Mesendoderm (in vitro differentiated cells): Measurements from ENCODE around the gene CCSAP.

Experiments
- DNase-seq: peaks from one replicate; pipeline ENCODE4 v3.0.0; 2013
- H2AK5ac ChIP-seq: 2 replicates; pipeline ENCODE4 v1.6.1; 2013; ENCODE audit warnings: low read length, inconsistent platforms
- H2BK120ac ChIP-seq: 2 replicates; pipeline ENCODE4 v1.6.1; 2013; ENCODE audit warnings: low read depth, mild to moderate bottlenecking, low read length, moderate library complexity, mixed read lengths
- H2BK15ac ChIP-seq: replicated peaks from 2 replicates; pipeline ENCODE4 v1.6.1; 2013; ENCODE audit warnings: low read depth, mild to moderate bottlenecking, moderate library complexity
- H2BK5ac ChIP-seq: 2 replicates; pipeline ENCODE4 v1.6.1; 2013; ENCODE audit warnings: low read length, inconsistent platforms
- H3K18ac ChIP-seq: 2 replicates; pipeline ENCODE4 v1.6.1; 2013; ENCODE audit warnings: mild to moderate bottlenecking, low read length, mixed read lengths
- H3K23ac ChIP-seq: one replicate; pipeline ENCODE4 v1.6.1; 2013; ENCODE audit warnings: low read length
- H3K27ac ChIP-seq: 2 replicates; pipeline ENCODE4 v1.5.1; 2013; ENCODE audit warnings: low read depth, mild to moderate bottlenecking, inconsistent platforms, low read length, moderate library complexity
- H3K27me3 ChIP-seq: 2 replicates; pipeline ENCODE4 v1.6.1; 2013; ENCODE audit warnings: low read length, control low read depth, mild to moderate bottlenecking, inconsistent platforms; ENCODE audit not compliant: insufficient read depth, poor library complexity
- H3K36me3 ChIP-seq: 2 replicates; pipeline ENCODE4 v1.6.1; 2013; ENCODE audit warnings: low read length, inconsistent platforms; ENCODE audit not compliant: control insufficient read depth, insufficient read depth
- H3K4ac ChIP-seq: one replicate; pipeline ENCODE4 v1.6.1; 2013; ENCODE audit warnings: low read depth, mild to moderate bottlenecking, low read length, moderate library complexity
- H3K4me1 ChIP-seq: 2 replicates; pipeline ENCODE4 v1.6.1; 2013; ENCODE audit warnings: low read depth, low read length, inconsistent platforms; ENCODE audit not compliant: control insufficient read depth
- H3K4me2 ChIP-seq: 2 replicates; pipeline ENCODE4 v1.6.1; 2013; ENCODE audit warnings: low read length
- H3K4me3 ChIP-seq: 2 replicates; pipeline ENCODE4 v1.5.1; 2013; ENCODE audit warnings: mild to moderate bottlenecking, low read length
- H3K56ac ChIP-seq: one replicate; pipeline ENCODE4 v1.6.1; 2013; ENCODE audit warnings: low read length
- H3K79me1 ChIP-seq: 2 replicates; pipeline ENCODE4 v1.6.1; 2013; ENCODE audit warnings: low read length, inconsistent platforms
- H3K79me2 ChIP-seq: 2 replicates; pipeline ENCODE4 v1.6.1; 2013; ENCODE audit warnings: mild to moderate bottlenecking, low read length; ENCODE audit not compliant: control insufficient read depth, insufficient read depth
- H3K9ac ChIP-seq: 2 replicates; pipeline ENCODE4 v1.6.1; 2013; ENCODE audit warnings: low read length, inconsistent platforms
- H4K5ac ChIP-seq: one replicate; pipeline ENCODE4 v1.6.1; 2013; ENCODE audit warnings: low read length
- H4K8ac ChIP-seq: one replicate; pipeline ENCODE4 v1.6.1; 2013; ENCODE audit warnings: low read depth, mild to moderate bottlenecking, control low read depth, low read length, moderate library complexity
- WGBS: extraction: QIAGEN DNeasy Blood & Tissue Kit; methylation state at CpG from one replicate; pipeline ENCODE4 v1.1.7; 2013; ENCODE audit warnings: low lambda C conversion rate, missing lambda C conversion rate; ENCODE audit not compliant: insufficient coverage; ENCODE audit errors: extremely low coverage; 5-methylcytosine and 5-hydroxymethylcytosine counted together

Gene CCSAP

DNA sequence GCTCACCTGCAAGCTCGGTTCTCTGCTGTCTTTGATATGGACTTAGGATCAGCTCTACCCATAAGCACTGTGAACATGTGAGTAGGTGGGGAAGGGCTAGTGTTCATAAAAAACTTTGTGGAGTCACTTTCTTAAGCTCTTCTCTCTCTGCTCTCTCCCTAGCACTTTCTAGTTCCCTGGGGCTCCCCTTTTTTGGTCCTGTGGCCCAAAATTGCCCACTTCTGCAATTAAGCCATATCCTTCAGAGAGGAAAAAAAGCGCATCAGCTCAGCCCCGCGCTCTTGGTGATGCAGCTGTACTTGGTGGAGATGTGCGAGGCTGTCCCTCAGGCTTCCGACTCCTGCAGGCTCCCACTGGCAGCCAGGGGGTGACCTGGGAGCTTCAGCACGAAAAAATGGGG is 23.4 kb downstream of the CCSAP start:
- Histone ChIP-seq H3K4me2 (no peak overlapping the region), H3K18ac (no peak overlapping the region), H3K27ac (no peak overlapping the region), H3K4ac (no peak overlapping the region), H4K5ac (no peak overlapping the region), H3K56ac (no peak overlapping the region), H3K79me2 (no peaks in the 10 kb centered on the region), H4K8ac (no peak overlapping the region), H2BK15ac (no peak overlapping the region), H3K36me3 (no peaks in the 10 kb centered on the region), H3K23ac (no peak overlapping the region), H2BK120ac (no peak overlapping the region), H3K4me3 (no peak overlapping the region), H2AK5ac (no peak overlapping the region), H2BK5ac (no peak overlapping the region), H3K27me3 (no peaks in the 10 kb centered on the region), H3K79me1 (no peaks in the 10 kb centered on the region), H3K4me1 (no peaks in the 10 kb centered on the region), H3K9ac (no peak overlapping the region)
- no peak for DNase-seq
- no CpG with 5 or more reads among the region's 7 CpGs for WGBS

- no peak overlapping the region for H3K4ac ChIP-seq
- no peak overlapping the region for H2BK5ac ChIP-seq
- no peak overlapping the region for H3K18ac ChIP-seq
- no peaks in the 10 kb centered on the region for H3K79me1 ChIP-seq
- no peaks in the 10 kb centered on the region for H3K4me1 ChIP-seq
- H3K27ac ChIP-seq = no peak overlapping the region
- DNase-seq = peak; percentile 43
- no peak overlapping the region for H4K5ac ChIP-seq
- no peaks in the 10 kb centered on the region for H3K36me3 ChIP-seq
- H2BK120ac ChIP-seq = no peak overlapping the region
- WGBS = no CpG with 5 or more reads among the region's 4 CpGs
- no peak overlapping the region for H2AK5ac ChIP-seq
- no peak overlapping the region for H3K9ac ChIP-seq
- no peak overlapping the region for H3K56ac ChIP-seq
- no peak overlapping the region for H4K8ac ChIP-seq
- no peak overlapping the region for H3K23ac ChIP-seq
- H2BK15ac ChIP-seq = no peak overlapping the region
- no peak overlapping the region for H3K4me3 ChIP-seq
- H3K27me3 ChIP-seq = no peaks in the 10 kb centered on the region
- H3K79me2 ChIP-seq = no peaks in the 10 kb centered on the region
- no peak overlapping the region for H3K4me2 ChIP-seq
These were observed 24.8 kb downstream of the CCSAP start for GRCh38 chr1:229318056-229318455.

GRCh38 chr1:229316166-229316565 is 26.7 kb downstream of the CCSAP start:
- Histone ChIP-seq H2BK15ac (no peak overlapping the region), H2BK120ac (no peak overlapping the region), H3K27me3 (no peaks in the 10 kb centered on the region), H3K27ac (no peak overlapping the region), H3K23ac (no peak overlapping the region), H3K36me3 (no peaks in the 10 kb centered on the region), H3K4me1 (no peaks in the 10 kb centered on the region), H2BK5ac (no peak overlapping the region), H3K9ac (no peak overlapping the region), H4K5ac (no peak overlapping the region), H3K56ac (no peak overlapping the region), H4K8ac (no peak overlapping the region), H3K4ac (no peak overlapping the region), H3K4me3 (no peak overlapping the region), H3K18ac (no peak overlapping the region), H3K79me1 (no peaks in the 10 kb centered on the region), H3K4me2 (no peak overlapping the region), H3K79me2 (no peaks in the 10 kb centered on the region), H2AK5ac (no peak overlapping the region)
- no CpG with 5 or more reads among the region's 2 CpGs for WGBS
- DNase-seq = no peak

DNA sequence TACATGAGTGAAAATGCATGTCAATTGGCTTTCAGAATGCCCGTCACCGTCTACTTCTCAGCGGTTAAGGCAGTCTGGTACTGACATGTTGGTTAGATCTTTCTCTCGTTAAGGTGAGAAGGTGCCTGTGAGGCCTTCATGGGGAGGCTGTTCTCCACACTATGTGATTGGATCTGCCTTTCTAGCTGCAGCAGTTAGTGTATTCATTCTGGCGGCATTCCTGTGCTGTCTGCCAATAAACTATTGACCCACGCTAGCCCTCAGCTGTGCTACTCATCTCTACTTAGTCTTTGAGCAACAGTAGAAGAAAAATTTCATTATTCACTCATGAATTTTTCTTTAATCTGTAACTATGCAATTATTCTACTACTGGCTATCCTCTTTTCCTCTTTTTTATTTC is 32.0 kb downstream of the CCSAP start:
- no peaks in the 10 kb centered on the region for H3K4me1 ChIP-seq
- no CpG with 5 or more reads among the region's 6 CpGs for WGBS
- no peak overlapping the region for H2AK5ac ChIP-seq
- no peaks in the 10 kb centered on the region for H3K79me1 ChIP-seq
- peaks cover 2% of the 10 kb centered on the region for H3K36me3 ChIP-seq
- H3K9ac ChIP-seq = no peak overlapping the region
- H3K56ac ChIP-seq = no peak overlapping the region
- no peak overlapping the region for H3K4ac ChIP-seq
- H4K8ac ChIP-seq = no peak overlapping the region
- H4K5ac ChIP-seq = no peak overlapping the region
- H3K4me2 ChIP-seq = no peak overlapping the region
- no peak overlapping the region for H2BK5ac ChIP-seq
- H2BK120ac ChIP-seq = no peak overlapping the region
- no peak overlapping the region for H3K18ac ChIP-seq
- no peak overlapping the region for H3K4me3 ChIP-seq
- no peak overlapping the region for H3K27ac ChIP-seq
- no peaks in the 10 kb centered on the region for H3K27me3 ChIP-seq
- peak; percentile 29 for DNase-seq
- no peak overlapping the region for H2BK15ac ChIP-seq
- H3K23ac ChIP-seq = no peak overlapping the region
- no peaks in the 10 kb centered on the region for H3K79me2 ChIP-seq

- no peak for DNase-seq
- no peaks in the 10 kb centered on the region for H3K79me1 ChIP-seq
- no peaks in the 10 kb centered on the region for H3K79me2 ChIP-seq
- peaks cover 2% of the 10 kb centered on the region for H3K36me3 ChIP-seq
- H3K9ac ChIP-seq = no peak overlapping the region
- H2BK120ac ChIP-seq = no peak overlapping the region
- no peak overlapping the region for H4K5ac ChIP-seq
- H2BK15ac ChIP-seq = no peak overlapping the region
- H3K4ac ChIP-seq = no peak overlapping the region
- H3K23ac ChIP-seq = no peak overlapping the region
- H4K8ac ChIP-seq = no peak overlapping the region
- no CpG with 5 or more reads among the region's 2 CpGs for WGBS
- H3K4me2 ChIP-seq = no peak overlapping the region
- H3K27ac ChIP-seq = no peak overlapping the region
- H2AK5ac ChIP-seq = no peak overlapping the region
- no peak overlapping the region for H3K56ac ChIP-seq
- no peak overlapping the region for H3K18ac ChIP-seq
- H3K4me3 ChIP-seq = no peak overlapping the region
- H2BK5ac ChIP-seq = no peak overlapping the region
- H3K27me3 ChIP-seq = no peaks in the 10 kb centered on the region
- no peaks in the 10 kb centered on the region for H3K4me1 ChIP-seq
These were observed 33.2 kb downstream of the CCSAP start for GRCh38 chr1:229309684-229310083.

- no peaks in the 10 kb centered on the region for H3K4me1 ChIP-seq
- H3K56ac ChIP-seq = no peak overlapping the region
- H3K36me3 ChIP-seq = peaks cover 2% of the 10 kb centered on the region
- no peak overlapping the region for H2BK120ac ChIP-seq
- no peak overlapping the region for H3K4ac ChIP-seq
- no CpG with 5 or more reads among the region's 1 CpG for WGBS
- H2BK15ac ChIP-seq = no peak overlapping the region
- H2AK5ac ChIP-seq = no peak overlapping the region
- no peak overlapping the region for H3K18ac ChIP-seq
- DNase-seq = no peak
- no peak overlapping the region for H4K8ac ChIP-seq
- H3K79me1 ChIP-seq = no peaks in the 10 kb centered on the region
- H3K9ac ChIP-seq = no peak overlapping the region
- no peak overlapping the region for H3K23ac ChIP-seq
- no peak overlapping the region for H4K5ac ChIP-seq
- no peak overlapping the region for H2BK5ac ChIP-seq
- H3K27me3 ChIP-seq = no peaks in the 10 kb centered on the region
- H3K4me2 ChIP-seq = no peak overlapping the region
- no peaks in the 10 kb centered on the region for H3K79me2 ChIP-seq
- no peak overlapping the region for H3K27ac ChIP-seq
- H3K4me3 ChIP-seq = no peak overlapping the region
These were observed 33.8 kb downstream of the CCSAP start for GRCh38 chr1:229309074-229309473.
